HFF-Myc (cell line): ENCODE data around the gene EPSTI1.

Experiments used
- DNase-seq: peaks from one replicate; pipeline ENCODE4 v3.0.0-alpha.2; 2011; ENCODE audit warnings: low read depth; ENCODE audit errors: extremely low read depth
- H3K4me3 ChIP-seq: replicated peaks from 2 replicates; pipeline ENCODE4 v1.5.1; 2011; ENCODE audit warnings: low read depth, mild to moderate bottlenecking, control low read depth, low read length
- TF ChIP-seq, protein P1 (sequence below): IDR thresholded peaks from 2 replicates; pipeline ENCODE4 v1.5.1; 2012; ENCODE audit warnings: mild to moderate bottlenecking, low read depth, low read length, control low read depth; ENCODE audit errors: missing control alignments

EPSTI1 gene

DNA sequence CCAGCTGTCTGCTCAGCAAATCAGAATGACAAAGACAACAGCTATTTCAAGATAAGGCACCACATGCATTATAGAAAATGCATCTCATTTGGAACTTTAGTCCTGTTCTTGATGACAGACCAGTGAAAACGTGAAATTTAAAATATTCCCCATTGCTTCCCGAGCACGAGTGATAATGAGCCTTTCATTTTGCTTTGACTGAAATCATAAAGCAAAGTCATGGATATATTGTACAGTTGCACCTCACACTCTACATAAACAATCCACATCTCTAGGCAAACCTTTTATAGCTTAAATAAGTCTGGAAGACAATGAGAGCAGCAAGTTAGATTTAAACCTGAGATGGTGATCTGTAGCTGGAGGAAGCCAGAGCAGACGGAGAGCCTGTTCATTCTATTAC is 131.6 kb downstream of the EPSTI1 start:
- TF ChIP-seq, protein P1, sequence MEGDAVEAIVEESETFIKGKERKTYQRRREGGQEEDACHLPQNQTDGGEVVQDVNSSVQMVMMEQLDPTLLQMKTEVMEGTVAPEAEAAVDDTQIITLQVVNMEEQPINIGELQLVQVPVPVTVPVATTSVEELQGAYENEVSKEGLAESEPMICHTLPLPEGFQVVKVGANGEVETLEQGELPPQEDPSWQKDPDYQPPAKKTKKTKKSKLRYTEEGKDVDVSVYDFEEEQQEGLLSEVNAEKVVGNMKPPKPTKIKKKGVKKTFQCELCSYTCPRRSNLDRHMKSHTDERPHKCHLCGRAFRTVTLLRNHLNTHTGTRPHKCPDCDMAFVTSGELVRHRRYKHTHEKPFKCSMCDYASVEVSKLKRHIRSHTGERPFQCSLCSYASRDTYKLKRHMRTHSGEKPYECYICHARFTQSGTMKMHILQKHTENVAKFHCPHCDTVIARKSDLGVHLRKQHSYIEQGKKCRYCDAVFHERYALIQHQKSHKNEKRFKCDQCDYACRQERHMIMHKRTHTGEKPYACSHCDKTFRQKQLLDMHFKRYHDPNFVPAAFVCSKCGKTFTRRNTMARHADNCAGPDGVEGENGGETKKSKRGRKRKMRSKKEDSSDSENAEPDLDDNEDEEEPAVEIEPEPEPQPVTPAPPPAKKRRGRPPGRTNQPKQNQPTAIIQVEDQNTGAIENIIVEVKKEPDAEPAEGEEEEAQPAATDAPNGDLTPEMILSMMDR, result no peak
- no peak overlapping the region for H3K4me3 ChIP-seq
- DNase-seq, result no peak

DNA sequence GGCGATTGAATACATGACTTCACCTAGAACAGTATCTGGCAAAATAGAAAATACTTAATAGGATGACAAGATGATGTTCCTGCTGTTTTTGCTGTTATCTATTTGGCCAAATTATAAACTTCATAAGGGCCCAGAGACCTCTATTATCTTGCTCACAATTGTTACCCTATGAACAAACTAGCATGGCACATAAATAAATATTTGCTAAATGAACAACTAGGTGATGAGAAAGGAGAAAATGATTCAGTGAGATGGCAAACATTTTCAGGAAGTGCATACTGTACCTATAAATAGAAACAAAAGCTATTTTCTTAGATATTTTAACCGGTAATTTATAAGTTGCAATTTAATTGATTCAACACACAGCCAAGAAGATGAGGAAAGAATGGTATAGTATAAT is 132.3 kb downstream of the EPSTI1 start:
- TF ChIP-seq, protein P1, result no peak
- no peak for DNase-seq
- no peak overlapping the region for H3K4me3 ChIP-seq

DNA sequence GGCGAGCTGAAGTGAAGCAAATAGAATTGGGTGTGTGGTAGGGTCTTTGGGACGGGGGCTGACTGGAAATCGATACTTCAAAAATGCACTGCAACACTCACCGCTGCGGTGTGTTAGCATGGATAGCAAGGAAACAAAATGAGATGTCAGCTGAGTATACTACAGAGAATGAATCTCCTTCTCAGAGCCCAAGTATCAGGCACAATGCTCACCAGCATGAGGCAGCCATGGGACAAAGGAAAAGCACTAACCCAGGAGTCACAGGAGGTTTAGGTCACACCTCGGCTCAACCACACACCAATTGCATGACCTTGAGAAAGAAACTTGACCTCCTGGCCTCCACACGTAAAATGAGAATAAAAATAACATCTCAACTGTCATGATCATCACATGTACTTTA is 136.6 kb downstream of the EPSTI1 start:
- no peak for DNase-seq

DNA sequence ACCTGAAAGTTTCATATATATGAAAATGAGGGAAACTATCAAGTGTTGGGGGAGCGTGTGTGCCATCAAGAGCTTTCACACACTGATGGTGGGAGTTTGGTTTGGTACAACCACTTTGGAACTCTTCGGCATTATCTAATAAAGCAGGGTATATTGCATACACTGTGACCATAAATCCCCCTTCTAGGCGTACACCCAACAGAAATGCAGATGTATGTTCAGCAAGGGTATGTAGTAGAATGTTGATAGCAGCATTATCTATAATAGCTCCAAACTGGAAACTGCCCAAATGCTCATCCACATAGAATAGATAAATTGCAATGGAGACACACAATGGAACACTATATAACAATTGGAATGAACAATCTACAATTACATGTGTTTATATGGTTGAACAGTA is 139.9 kb downstream of the EPSTI1 start:
- TF ChIP-seq, protein P1, result no peak
- H3K4me3 ChIP-seq, result no peak overlapping the region
- DNase-seq, result no peak

More for the DNA sequence above, 136.6 kb downstream of the EPSTI1 start:
- TF ChIP-seq, protein P1, result no peak
- H3K4me3 ChIP-seq, result no peak overlapping the region

DNA sequence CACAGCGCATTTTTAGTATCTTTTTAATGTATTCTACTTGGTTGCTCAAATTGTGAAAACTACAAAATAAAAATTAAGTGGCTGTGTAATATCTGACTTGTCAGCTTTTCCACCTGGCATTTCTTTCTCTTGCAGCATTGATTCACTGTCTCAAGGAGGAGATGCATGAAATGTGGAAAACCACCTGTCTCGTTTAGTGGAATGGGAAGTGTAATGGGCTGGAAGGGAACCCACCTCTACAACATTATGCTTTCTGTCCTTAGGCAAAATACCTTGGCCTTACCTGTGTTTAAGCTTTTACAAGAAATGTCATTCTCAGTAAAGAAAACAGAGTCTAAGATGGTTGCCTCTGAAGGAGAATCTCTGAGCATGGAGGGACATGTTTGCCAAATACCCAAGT is 142.8 kb downstream of the EPSTI1 start:
- TF ChIP-seq, protein P1, result no peak
- no peak overlapping the region for H3K4me3 ChIP-seq
- DNase-seq, result no peak

DNA sequence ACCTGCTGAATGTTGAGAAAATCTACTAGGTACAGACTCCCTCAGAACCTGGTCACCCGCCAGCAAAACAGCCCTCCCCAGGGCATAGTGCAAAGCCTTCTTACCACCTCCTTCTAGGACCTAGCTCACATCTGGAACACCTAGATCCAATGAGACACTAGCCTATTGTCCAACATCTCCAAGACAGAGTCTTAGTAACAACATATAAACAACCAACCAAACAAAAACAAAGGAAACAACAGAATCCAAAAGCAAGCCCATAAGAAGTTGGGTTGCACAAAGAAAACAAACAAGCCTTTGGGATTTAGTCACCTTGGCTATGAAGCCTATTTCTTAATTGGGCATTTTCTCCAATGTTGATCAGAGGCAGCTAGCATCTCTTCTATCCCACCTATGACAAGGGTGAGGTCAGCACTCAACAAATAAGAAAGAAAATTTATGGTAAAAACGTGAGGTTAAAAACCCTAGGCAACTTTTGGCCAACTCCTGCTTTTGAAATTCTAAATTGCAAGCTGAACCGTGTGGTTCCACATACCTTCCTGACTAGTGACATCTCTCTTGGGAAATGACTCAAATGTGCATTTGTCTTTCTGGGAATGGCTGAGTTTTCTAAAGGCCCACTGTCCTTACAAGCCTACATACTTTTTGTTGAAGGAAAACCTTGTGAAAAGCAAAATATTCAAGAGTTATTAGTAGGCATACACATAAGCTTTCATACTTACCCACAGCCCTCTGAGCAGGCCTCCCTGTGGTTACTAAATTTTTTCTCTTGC is 144.0 kb downstream of the EPSTI1 start:
- DNase-seq, result no peak
- TF ChIP-seq, protein P1, result no peak
- H3K4me3 ChIP-seq, result no peak overlapping the region
